Colon (tissue), 2 donors: Measurements from ENCODE around the gene CD300C.
"Not testable (repeated sequence)": the region's sequence is repeated elsewhere in the genome, so short reads cannot be mapped to it uniquely, and the experiment has no call there.

ENCODE experiments used
- FAIRE-seq: peaks from 2 replicates; lab custom pipeline; 2012; peaks lifted over from hg19 to GRCh38; lab: Jason Lieb, UNC
- donor health status: control.
- donor health status: control.

Gene CD300C

DNA sequence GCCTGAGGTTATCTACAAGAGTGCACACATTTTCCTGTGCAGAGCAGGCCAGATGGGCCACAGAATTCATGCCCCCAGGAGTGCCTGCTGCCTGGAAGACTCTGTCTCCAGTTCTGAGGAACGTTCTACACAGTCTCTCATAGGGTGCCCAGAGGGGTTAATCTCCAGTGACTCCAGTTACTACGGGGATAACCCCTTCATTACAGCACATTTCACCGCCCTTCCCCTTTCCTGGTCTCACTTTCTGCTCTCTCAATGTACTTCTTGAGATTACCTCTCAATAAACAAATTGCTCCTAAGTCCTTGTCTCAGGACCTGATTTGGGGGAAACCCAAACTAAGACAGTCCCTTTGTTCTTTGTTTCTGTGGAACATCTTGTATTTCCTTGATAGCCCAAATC, 15.7 kb upstream of the CD300C start:
- no peak for FAIRE-seq

DNA sequence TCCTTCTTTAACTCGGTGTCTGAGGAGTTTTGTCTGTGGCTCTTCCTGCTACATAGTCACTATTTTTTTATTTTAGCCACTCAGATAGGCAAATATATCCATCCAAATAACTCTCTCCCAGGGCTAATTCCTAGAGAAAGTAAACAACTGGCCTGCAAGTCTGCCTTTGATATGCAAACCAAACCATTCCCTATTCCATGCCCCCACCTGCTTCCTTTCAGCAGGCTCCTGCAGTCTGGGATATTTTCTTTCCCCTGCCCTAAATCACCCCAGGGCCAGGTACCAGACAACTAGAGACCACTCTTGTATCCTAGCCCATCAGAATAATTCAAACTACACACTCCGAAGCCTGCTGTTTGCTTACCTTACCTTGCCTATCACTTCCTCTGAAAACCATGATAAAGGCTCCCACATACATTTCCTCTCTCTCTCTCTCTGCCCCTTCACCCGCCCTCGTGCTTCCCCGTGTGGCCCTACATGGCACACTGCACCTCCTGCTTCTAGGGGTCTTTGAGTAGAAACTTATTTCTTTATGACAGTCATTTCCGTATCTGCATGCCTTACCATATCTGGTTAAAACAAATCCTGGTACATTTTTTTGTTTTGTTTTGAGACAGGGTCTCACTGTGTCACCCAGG, 13.1 kb upstream of the CD300C start:
- no peak for FAIRE-seq

DNA sequence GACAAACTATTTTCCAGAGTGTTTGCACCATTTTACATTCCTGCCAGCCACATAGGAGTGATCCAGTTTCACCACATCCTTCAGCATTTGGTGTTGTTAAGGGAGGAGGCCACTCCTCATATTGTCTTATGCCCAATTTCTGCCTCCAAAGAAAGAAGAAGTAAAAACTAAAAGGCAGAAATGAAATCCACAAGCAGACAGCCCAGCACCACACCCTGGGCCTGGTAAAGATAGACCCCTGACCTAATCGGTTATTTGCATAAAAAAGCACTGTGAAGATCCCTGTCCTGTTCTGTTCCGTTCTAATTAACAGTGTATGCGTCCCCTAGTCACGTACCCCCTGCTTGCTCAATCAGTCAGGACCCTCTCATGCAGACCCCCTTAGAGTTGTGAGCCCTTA, 12.5 kb upstream of the CD300C start:
- not testable (repeated sequence) for FAIRE-seq

DNA sequence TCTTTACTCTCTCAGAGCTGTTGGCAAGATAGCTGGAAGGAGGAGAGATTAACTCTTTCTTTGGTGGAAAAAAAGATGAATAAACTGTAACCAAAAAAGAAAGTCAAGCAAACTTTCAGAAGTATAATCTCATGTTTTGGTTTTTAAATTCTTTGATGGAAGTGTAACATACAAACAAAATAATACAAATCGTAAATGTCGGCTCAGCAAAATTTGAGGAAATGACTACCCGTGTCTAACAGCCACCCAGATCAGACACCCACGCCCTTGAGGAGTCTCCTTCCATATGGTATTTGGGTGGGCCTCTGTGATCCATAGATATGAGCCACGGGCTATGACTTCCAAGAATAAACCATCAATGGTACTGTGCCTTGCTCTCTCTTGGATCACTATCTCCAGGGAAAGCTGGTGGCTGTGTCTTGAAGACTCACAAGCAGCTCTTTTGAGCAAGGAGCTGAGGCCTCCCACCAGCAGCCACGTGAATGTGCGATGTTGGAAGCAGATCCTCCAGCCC, 9.6 kb upstream of the CD300C start:
- FAIRE-seq: no peak

DNA sequence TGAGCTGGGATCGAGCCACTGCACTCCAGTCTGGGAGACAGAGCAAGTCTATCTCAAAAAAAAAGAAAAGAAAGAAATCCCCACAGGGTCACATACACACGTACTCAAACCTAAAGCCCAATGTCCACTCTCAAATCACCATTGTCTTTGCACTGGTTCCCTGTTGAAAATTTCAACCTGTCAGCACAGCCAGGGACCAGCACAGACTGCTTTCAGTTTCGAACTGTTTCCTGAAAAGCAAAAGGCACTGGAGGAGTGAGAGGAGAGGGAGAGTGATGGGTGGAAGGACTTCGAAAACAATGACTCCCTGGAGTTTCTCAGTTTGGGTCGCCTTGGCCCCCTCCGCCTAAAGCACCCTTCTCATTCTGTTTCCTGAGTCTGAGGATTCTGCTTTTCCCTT, 9.0 kb upstream of the CD300C start:
- no peak for FAIRE-seq

DNA sequence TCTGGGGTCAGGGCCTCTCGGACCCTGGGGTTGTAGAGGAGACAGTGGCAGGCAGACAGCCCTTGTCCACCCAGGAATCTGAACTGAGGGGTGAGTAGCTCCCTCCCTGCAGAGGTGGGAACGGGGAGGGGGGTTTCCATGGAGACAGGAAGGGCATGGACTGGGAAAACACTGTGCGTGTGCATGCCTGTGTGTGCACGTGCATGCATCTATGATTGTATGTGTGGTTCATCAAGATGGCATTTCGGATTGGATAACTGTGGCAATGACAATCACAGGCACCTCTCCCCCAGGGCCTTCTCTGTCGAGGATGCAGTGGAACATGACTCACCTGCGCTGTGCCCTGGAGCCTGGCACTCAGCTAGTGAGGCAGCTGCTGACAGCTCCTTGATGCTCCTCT, 6.1 kb upstream of the CD300C start:
- no peak for FAIRE-seq

DNA sequence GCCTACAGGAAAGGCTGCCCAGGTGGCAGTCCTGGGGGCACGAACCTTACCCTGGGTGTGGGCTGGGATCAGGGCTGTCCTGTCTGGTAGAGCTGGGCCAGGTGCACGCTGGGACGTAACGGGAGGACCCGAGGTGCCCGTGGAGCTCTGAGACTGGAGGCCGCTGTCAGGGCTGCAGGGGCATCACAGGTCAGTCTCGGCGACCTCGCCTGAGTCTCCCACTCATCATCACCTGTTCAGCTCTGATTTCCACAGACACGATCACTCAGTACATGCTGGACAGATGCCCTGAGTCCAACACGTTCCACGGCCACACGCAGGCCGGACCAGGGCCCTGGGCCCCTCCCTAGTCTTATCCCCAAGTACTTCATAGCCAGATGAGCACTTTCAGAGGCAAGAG, 4.7 kb upstream of the CD300C start:
- FAIRE-seq: no peak

DNA sequence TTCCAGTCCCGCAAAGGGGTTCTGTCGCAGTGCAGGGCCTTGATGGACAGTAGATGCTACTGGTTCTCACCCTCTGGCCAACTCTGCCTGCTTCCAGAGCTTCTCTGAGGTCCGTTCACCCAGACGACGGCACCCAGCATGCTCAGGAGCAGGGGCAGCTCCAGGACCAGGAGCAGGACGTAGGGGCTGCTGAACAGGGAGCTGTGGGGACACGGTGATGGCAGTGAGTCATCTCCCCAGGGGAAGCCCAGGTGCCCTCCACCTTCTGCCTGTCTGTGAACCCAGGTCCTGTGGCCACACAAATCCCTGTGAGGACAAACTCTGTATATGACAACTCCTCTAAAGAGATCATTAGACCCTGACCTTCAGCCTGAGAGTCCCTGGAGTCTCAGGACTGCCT, 3.4 kb upstream of the CD300C start:
- no peak for FAIRE-seq

DNA sequence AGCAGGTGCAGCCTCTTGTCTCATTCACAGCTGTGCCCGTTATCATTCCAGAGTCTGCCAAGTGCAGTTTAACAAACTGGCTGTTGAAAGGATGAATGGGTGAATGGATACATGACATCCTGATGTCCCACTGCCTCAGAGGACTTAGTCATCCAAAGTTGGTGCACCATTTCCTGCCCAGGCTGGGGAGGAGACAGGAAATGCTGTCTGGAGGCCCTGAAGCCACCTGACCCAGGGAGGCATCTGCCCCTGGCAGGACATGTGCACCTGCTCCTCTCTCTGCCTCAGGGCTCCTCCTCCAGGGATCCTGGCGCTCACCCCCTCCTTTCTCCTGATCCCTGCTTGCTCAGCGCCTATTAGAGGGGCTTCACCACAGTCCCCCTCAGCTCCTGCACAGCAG, 1.8 kb upstream of the CD300C start:
- FAIRE-seq: no peak

DNA sequence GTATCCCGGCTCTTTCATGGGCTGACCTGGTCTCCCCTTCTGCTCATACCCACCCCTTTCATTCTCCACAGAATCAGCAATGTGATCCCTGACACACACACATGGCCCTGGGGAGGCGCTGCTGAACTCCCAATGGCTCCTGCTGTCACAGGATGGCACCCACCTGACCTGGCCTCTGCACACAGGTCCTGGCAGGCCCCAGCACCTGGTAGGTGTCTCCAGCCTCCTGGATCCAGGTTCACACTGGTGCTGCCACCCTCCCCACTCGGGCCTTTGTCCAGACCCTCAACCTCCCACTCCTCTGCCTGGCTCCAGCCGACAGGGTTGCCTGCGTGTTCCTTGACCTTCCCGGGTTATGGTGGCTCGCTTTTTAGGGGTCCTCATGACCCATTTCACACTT, 1.3 kb upstream of the CD300C start:
- no peak for FAIRE-seq

DNA sequence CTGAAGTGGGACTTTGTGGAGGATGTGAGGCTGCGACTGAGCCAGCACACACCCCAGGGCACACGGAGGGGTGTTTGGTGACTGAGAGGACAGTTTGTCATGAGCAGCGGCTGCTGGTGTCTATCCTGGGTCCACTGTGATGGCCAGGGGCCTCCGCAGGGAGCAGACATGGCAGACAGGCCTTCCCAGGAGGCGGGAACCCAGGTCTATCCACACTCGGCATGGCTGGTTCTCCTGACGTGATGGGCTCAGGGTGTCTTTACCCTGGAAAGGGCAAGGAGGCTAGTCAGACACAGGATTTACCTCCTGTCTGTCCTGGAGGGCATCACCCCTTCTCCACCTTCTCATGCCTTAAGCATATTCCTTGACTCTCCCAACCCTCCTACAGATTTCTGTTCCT, 671 bp upstream of the CD300C start:
- no peak for FAIRE-seq

DNA sequence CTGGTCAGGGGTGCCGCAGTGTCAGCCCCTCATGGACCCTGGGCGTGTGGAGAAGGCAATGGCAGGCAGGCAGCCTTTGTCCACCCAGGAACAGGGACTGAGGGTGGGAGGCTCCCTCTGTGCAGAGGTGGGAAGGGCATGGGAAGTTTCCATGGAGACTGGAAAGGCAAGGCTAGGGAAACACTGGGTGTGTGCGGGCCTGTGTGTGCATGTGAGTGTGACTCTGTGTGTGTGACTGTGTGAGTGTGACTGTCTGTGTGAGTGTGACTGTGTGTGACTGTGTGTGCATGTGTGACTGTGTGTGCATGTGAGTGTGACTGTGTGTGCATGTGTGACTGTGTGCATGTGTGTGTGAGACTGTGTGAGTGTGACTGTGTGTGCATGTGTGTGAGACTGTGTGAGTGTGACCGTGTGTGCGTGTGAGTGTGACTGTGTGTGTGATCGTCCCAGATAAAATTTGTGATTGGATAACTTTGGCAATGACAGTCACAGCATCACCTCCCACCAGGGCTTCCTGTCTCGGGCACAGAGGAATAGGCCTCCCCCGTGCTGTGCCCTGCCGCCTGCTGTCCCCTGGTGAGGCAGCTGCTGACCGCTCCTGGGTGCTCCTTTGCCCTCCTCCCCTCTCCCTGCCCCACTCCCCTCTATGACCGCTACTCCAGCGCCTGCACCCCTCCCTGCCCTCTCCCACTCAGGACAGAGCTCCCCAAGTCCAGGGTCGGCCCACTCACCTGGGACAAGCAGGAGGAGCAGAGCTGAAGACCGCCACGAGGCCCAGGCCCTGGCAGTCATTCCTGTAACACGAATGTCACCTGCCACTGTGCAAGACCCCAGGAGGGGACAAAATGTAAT, 698 bp downstream of the CD300C start:
- no peak for FAIRE-seq

DNA sequence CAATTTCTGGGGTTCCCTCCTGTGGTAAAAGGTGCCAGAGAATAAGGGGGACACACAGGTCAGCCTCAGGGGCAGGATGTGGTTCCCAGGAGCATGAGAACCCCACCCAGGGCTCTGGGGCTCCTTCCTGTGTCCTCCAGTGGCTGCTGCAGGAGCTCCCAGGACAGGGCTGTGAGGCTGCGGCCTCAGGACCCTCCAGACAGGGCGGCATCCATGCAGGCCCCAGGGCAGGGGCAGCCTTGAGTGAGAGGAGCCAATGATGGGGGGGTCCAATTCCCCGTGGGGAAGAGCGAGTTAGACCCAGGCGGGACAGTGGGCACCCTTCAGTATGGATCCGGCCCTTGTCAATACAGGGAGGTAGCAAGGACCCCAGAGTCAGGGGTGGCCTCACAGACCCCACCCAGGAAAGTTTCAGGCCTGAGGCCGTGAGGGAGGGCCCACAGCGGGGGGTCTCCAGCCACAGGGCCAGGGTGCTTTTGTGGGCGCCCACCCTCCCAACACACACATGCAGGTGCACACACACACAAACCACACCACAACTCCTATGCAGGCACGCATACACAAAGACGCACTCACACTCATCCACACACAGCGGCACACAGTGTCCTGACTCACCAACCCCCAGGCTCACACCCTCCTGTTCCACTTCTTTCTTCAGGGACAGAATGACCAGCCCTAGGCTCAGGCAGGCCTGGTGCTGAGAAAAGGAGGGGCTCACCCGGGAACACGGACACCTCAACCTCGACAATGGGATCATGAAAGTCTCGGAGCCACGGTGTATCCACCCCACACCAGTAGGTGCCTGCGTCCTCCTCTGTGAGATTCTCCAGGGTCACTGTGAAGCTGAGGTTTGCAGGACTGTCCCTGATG, 1.8 kb downstream of the CD300C start:
- FAIRE-seq: no peak

DNA sequence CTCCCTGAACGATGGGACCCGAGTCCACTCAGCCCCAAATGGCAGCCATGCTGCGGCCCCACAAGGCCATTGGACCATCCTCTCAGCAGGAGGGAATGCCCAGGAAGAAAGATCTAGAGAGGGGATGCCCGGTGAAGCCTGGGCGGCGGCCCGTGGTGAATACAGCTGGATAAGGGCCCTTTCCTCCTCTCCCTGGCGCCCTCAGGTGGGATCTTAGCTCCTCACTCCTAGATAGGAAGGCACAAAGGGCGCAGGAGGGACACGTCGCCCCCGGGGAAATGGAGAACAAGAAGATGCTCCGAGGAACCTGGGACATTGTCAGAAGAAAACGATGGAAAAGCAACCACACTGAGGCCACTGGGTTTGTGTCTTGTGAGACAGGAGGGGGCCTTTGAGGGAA, 2.5 kb downstream of the CD300C start:
- no peak for FAIRE-seq

DNA sequence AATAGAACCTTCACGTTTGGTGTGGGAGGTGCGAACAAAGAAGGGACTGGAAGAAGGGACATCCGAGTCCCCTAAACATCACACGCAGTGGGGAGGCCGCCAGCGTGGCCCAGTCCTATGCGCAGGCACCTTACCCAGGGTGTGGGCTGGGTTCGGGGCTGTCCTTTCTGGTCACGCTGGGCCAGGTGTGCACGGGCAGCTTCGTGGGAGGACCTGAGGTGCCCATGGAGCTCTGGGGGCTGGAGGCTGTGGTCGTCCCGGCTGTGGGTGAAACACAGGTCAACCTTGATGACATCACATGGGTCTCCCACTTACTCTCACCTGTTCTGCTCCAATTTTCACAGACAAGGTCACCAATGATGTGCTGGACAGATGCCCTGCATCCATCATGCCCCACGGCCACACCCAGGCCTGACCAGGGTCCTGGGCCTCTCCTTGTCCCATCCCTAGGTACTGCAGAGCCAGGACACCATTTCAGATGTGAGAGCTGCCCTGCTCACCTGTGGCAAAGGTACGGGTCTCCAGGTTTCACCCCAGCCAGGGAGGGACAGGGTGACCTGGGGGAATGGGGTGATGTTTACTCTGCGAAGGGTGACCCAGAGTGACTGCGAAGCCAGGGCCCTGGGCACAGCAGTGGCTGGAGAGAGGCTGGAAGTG, 3.1 kb downstream of the CD300C start:
- FAIRE-seq: no peak

DNA sequence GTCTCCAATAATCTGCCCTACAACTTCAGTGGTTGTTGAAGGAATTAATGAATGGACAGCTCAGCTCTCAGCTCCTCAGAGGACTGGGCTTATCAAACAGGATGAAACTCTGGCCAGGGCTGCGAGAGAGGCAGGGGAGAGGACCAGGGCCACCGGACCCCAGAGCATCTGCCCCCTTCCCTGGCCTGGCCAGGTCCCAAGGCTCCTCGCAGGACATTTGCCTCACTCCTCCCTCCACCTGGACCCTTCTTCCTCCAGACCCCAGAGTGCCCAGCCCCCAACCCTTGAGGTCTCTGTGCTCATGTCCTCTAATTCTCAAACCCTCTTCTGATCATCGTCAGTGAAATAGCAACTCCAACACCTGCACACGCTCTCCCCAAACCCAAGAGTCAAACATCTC, 3.7 kb downstream of the CD300C start:
- FAIRE-seq: no peak

DNA sequence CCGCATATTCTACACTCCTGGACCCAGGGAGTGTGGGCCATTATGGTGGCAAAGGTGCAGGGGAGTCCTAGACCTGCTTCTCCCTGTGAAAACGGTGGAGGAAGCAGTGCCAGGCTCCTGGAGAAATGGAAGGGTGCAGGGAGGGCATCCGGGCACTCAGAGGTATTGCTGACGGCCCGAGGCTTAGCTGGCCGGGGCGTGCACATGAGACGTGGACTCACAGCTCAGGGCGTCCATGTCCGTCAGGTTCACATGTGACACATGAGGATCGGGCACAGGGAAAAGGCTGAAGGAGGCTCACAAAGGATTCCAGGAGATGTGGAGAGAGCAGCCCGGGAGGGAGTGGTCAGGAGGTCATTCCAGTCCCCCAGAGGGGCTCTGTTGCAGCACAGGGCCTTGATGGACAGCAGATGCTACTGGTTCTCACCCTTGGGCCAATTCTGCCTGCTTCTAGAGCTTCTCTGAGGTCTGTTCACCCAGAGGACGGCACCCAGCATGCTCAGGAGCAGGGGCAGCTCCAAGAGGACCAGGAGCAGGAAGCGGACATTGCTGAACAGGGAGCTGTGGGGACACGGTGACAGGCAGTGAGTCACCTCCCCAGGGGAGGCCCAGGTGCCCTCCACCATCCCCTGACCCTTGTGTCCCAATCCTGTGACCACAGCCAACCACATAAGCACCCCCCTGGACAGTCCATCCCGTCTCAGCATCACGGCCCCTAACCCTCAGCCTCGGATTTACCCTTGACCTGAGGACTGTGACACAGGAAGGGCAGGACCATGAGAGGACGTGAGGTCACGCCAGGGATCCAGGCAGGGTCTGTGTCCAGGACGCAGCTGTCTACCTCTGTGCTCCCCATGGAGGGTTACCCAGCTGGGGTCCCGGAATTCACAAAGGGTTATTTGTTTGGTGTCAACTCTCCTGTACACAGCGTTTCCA, 4.5 kb downstream of the CD300C start:
- FAIRE-seq: no peak

DNA sequence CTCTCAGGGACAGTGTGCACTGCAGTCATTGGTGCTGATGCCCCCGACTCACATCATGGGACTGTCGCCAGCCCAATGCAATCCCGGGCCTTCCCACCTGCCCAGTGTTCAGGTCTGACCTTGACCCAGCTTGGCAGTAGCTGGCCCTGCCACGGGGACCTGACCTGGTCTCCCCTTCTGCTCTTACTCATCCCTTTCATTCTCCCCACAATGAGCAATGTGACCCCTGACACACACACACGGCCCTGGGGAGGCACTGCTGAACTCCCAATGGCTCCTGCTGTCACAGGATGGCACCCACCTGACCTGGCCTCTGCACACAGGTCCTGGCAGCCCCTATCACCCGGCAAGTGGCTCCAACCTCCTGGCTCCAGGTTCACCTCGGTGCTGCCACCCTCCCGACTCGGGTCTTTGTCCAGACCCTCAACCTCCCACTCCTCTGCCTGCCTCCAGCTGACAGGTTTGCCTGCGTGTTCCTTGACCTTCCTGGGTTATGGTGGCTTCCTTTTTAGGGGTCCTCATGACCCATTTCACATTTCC, 6.6 kb downstream of the CD300C start:
- FAIRE-seq: no peak

DNA sequence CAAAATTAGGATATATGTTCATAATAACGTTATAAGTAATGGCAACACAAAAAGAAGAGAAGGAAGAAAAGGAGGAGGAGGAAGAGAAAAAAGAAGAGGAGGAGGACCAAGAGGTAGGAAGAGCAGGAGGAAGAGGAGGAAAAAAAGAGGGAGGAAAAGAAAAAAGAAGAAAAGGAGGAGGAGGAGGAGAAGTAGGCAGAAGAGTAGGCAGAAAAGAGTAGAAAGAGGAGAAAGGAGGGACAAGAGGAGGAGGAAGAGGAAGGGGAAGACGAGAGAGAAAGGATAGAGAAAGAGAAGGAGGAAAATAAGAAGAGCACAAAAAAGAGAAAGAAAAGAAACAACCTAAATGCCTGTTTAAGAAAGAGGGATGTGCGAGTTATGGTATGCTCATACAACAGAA, 9.0 kb downstream of the CD300C start:
- FAIRE-seq: no peak

DNA sequence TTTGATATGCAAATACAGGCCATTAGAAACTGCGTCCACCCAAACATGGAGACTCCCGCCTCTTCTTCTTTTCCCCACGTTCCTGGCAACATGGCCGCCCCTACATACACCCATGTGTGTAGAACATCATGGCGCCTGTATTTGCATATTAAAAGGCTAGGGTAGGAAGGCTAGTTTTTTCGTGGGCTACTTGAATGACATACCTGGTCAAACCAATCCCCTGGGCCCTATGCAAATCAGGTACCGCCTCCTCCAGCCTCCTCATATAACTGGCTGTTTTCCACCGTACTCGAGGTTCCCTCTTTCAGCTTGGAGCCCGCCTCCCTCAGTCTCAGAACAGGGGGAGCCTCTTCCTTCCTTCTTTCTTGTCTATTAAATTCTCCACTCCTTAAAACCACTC, 13.8 kb downstream of the CD300C start:
- FAIRE-seq: no peak

DNA sequence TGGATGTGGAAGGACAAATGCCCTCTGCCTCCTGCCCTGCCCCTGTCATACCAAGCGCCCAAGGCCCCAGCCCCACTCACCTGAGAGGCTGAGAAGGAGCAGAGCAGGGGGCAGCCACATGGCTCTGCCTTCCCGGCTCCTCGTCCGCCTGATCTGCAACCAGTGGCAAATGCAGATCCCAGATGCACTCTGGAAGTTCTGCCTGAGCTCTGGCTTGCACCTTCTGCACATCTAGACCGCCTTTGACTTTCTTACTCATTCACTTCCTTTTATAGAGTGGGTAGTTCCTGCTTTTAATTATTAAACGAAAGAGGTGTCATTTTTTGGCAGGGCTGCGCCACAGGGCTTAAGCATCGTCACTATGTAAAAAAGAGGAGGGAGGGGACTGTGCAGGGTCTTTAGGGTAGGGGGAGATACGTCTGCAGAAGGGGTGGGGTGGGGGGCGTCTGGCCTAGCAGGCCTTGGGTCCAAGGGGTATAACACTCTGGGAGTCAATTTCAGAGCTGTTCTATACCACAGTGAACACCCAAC, 14.6 kb downstream of the CD300C start, which contains the start of gene CD300LB:
Gene CD300LB, minus strand, starts transcription at position 245 of the 531 bp plus-strand sequence. Its CDS starts 125 bp downstream, at position 120.
- no peak for FAIRE-seq
